H9 (cell line): ENCODE results near the gene PUM1. TPM values are rescaled to one million over a fixed set of nuclear protein-coding genes. Genes with fewer than 3 reads are reported as not detected.

Experiments used
- DNase-seq: peaks from one replicate; pipeline ENCODE4 v3.0.0-alpha.2; 2017
- H2AFZ ChIP-seq: one replicate; pipeline ENCODE4 v1.6.1; 2013; ENCODE audit warnings: mild to moderate bottlenecking, low read length, control low read depth, moderate library complexity
- H2AK5ac ChIP-seq: 2 replicates; pipeline ENCODE4 v1.6.1; 2013; ENCODE audit warnings: low read length, control low read depth, mixed read lengths; ENCODE audit not compliant: insufficient read length
- H2BK120ac ChIP-seq: one replicate; pipeline ENCODE4 v1.6.1; 2013; ENCODE audit warnings: low read depth, mild to moderate bottlenecking, low read length, control low read depth, inconsistent platforms; ENCODE audit not compliant: poor library complexity, severe bottlenecking
- H2BK12ac ChIP-seq: 2 replicates; pipeline ENCODE4 v1.6.1; 2013; ENCODE audit warnings: low read length, control low read depth, mixed read lengths, low read depth; ENCODE audit not compliant: insufficient read length
- H2BK15ac ChIP-seq: 2 replicates; pipeline ENCODE4 v1.6.1; 2013; ENCODE audit warnings: low read depth, low read length, control low read depth
- H2BK20ac ChIP-seq: one replicate; pipeline ENCODE4 v1.6.1; 2013; ENCODE audit warnings: low read depth, mild to moderate bottlenecking, low read length, control low read depth, inconsistent platforms; ENCODE audit not compliant: poor library complexity, severe bottlenecking
- H2BK5ac ChIP-seq: 2 replicates; pipeline ENCODE4 v1.6.1; 2013; ENCODE audit warnings: low read length, control low read depth, mixed read lengths; ENCODE audit not compliant: insufficient read length
- H3K14ac ChIP-seq: 2 replicates; pipeline ENCODE4 v1.6.1; 2013; ENCODE audit warnings: low read length, control low read depth; ENCODE audit not compliant: insufficient read depth
- H3K18ac ChIP-seq: 2 replicates; pipeline ENCODE4 v1.6.1; 2013; ENCODE audit warnings: low read depth, mild to moderate bottlenecking, mixed read lengths, low read length, control low read depth; ENCODE audit not compliant: insufficient read length
- H3K23ac ChIP-seq: 2 replicates; pipeline ENCODE4 v1.6.1; 2013; ENCODE audit warnings: low read length, control low read depth, mixed read lengths, low read depth; ENCODE audit not compliant: insufficient read length
- H3K23me2 ChIP-seq: 2 replicates; pipeline ENCODE4 v1.6.1; 2013; ENCODE audit warnings: low read depth, mild to moderate bottlenecking, mixed read lengths, low read length, control low read depth; ENCODE audit not compliant: insufficient read length, poor library complexity, severe bottlenecking
- H3K27ac ChIP-seq: 2 replicates; pipeline ENCODE4 v1.5.1; 2013; ENCODE audit warnings: low read length, control low read depth, mixed read lengths, low read depth; ENCODE audit not compliant: insufficient read length
- H3K27me3 ChIP-seq: 2 replicates; pipeline ENCODE4 v1.6.1; 2013; ENCODE audit warnings: low read length, control low read depth, inconsistent platforms; ENCODE audit not compliant: insufficient read depth
- H3K4ac ChIP-seq: 2 replicates; pipeline ENCODE4 v1.6.1; 2013; ENCODE audit warnings: low read depth, mild to moderate bottlenecking, control low read depth, inconsistent platforms, low read length, moderate library complexity
- H3K4me1 ChIP-seq: 2 replicates; pipeline ENCODE4 v1.6.1; 2013; ENCODE audit warnings: low read length, control low read depth, inconsistent platforms; ENCODE audit not compliant: insufficient read depth
- H3K4me2 ChIP-seq: 2 replicates; pipeline ENCODE4 v1.6.1; 2013; ENCODE audit warnings: low read length, control low read depth, mixed read lengths; ENCODE audit not compliant: insufficient read length, insufficient read depth
- H3K56ac ChIP-seq: 2 replicates; pipeline ENCODE4 v1.6.1; 2013; ENCODE audit warnings: low read depth, mild to moderate bottlenecking, mixed read lengths, low read length, control low read depth; ENCODE audit not compliant: insufficient read length
- H3K79me1 ChIP-seq: 2 replicates; pipeline ENCODE4 v1.6.1; 2013; ENCODE audit warnings: low read depth, mild to moderate bottlenecking, moderate library complexity, low read length, control low read depth, inconsistent platforms; ENCODE audit not compliant: insufficient read depth, poor library complexity, severe bottlenecking
- H3K79me2 ChIP-seq: 2 replicates; pipeline ENCODE4 v1.6.1; 2013; ENCODE audit warnings: low read length, control low read depth, inconsistent platforms; ENCODE audit not compliant: insufficient read depth
- H3K9ac ChIP-seq: 2 replicates; pipeline ENCODE4 v1.6.1; 2013; ENCODE audit warnings: low read length, control low read depth, mixed read lengths; ENCODE audit not compliant: insufficient read length; ENCODE audit errors: extremely low read depth
- H3K9me3 ChIP-seq: one replicate; pipeline ENCODE4 v1.6.1; 2013; ENCODE audit warnings: low read depth, low read length, inconsistent platforms; ENCODE audit not compliant: control insufficient read depth
- H3T11ph ChIP-seq: one replicate; pipeline ENCODE4 v1.6.1; 2013; ENCODE audit warnings: mild to moderate bottlenecking, low read length, control low read depth, inconsistent platforms
- H4K20me1 ChIP-seq: one replicate; pipeline ENCODE4 v1.6.1; 2013; ENCODE audit not compliant: control insufficient read depth, insufficient read length, insufficient read depth
- H4K5ac ChIP-seq: 2 replicates; pipeline ENCODE4 v1.6.1; 2013; ENCODE audit warnings: low read depth, mild to moderate bottlenecking, mixed read lengths, low read length, control low read depth; ENCODE audit not compliant: insufficient read length
- H4K8ac ChIP-seq: replicated peaks from 2 replicates; pipeline ENCODE4 v1.6.1; 2013; ENCODE audit warnings: low read length, control low read depth, mixed read lengths, low read depth; ENCODE audit not compliant: insufficient read length
- H4K91ac ChIP-seq: 2 replicates; pipeline ENCODE4 v1.6.1; 2013; ENCODE audit warnings: low read depth, mild to moderate bottlenecking, moderate library complexity, mixed read lengths, low read length, control low read depth; ENCODE audit not compliant: insufficient read length
- H3K27ac Mint-ChIP-seq, 3 experiments: 2 replicates in 2 of 3; 3 replicates in 1 of 3; pipeline ENCODE4 v1.8.0; 2020 to 2021; ENCODE audit warnings: mixed read lengths in 3 of 3, mild to moderate bottlenecking in 1 of 3, moderate library complexity in 1 of 3
- H3K27me3 Mint-ChIP-seq: 2 replicates; pipeline ENCODE4 v1.8.0; 2021; ENCODE audit warnings: low read depth, mild to moderate bottlenecking, moderate library complexity, mixed read lengths
- H3K36me3 Mint-ChIP-seq, 3 experiments: 2 replicates in 2 of 3; 3 replicates in 1 of 3; pipeline ENCODE4 v1.8.0; 2020 to 2021; ENCODE audit warnings: low read depth in 3 of 3, mixed read lengths in 3 of 3; ENCODE audit not compliant: insufficient read depth in 1 of 3
- H3K4me1 Mint-ChIP-seq, 2 experiments: 2 replicates each; pipeline ENCODE4 v1.8.0; 2020; ENCODE audit warnings: mixed read lengths in 2 of 2
- H3K4me3 Mint-ChIP-seq, 2 experiments: 2 replicates in 1 of 2; 3 replicates in 1 of 2; pipeline ENCODE4 v1.8.0; 2020 to 2021; ENCODE audit warnings: mild to moderate bottlenecking in 2 of 2, mixed read lengths in 2 of 2, moderate library complexity in 1 of 2
- H3K9me3 Mint-ChIP-seq, 2 experiments: 2 replicates in 1 of 2; 3 replicates in 1 of 2; pipeline ENCODE4 v1.8.0; 2020; ENCODE audit warnings: mild to moderate bottlenecking in 2 of 2, mixed read lengths in 2 of 2, moderate library complexity in 1 of 2
- CTCF ChIP-seq: fragments of 200-600 bp; sonication (generic); conservative IDR thresholded peaks from 3 replicates; pipeline ENCODE4 v1.8.0; 2021; ENCODE audit warnings: antibody characterized with exemption, mild to moderate bottlenecking
- WGBS: extraction: QIAGEN DNeasy Blood & Tissue Kit; methylation state at CpG from one replicate; pipeline ENCODE4 v1.1.7; 2013; ENCODE audit warnings: missing lambda C conversion rate, low lambda C conversion rate, mixed read lengths; ENCODE audit not compliant: insufficient read length; ENCODE audit errors: extremely low coverage; 5-methylcytosine and 5-hydroxymethylcytosine counted together
- total RNA-seq: library from RNA; stranded (reverse); gene quantifications from 2 replicates; pipeline ENCODE4 v1.2.1, GENCODE V29; 2021

PUM1 gene
- total RNA-seq, 1 experiment from 2014 or later: 164 TPM

GRCh38 chr1:31073044-31073443 is 7.5 kb upstream of the PUM1 start:
- Histone ChIP-seq H3K9ac (no peak overlapping the region), H4K20me1 (no peaks in the 10 kb centered on the region), H3K9me3 (no peaks in the 10 kb centered on the region), H4K91ac (no peak overlapping the region), H3K79me1 (no peaks in the 10 kb centered on the region), H3K23me2 (no peaks in the 10 kb centered on the region), H3K23ac (no peak overlapping the region), H2AFZ (no peak overlapping the region), H3K18ac (no peak overlapping the region), H2BK20ac (no peak overlapping the region), H3K4me2 (no peak overlapping the region), H3K4ac (no peak overlapping the region), H3K79me2 (no peaks in the 10 kb centered on the region; the same call in 1 of the 2 replicates), H3K56ac (no peak overlapping the region), H4K8ac (no peak overlapping the region), H4K5ac (no peak overlapping the region), H3T11ph (no peak overlapping the region), H3K27ac (no peak overlapping the region), H3K14ac (no peak overlapping the region), H2BK5ac (no peak overlapping the region), H2BK15ac (no peak overlapping the region), H2BK12ac (no peak overlapping the region), H2AK5ac (no peak overlapping the region), H3K4me1 (no peaks in the 10 kb centered on the region), H3K27me3 (no peaks in the 10 kb centered on the region), H2BK120ac (no peak overlapping the region)
- Mint-ChIP-seq H3K27me3 (no peaks in the 10 kb centered on the region), H3K36me3 (no peaks in the 10 kb centered on the region), H3K4me1 (peaks cover 3 to 10% of the 10 kb centered on the region in 2 experiments), H3K27ac (no peak overlapping the region), H3K4me3 (no peak overlapping the region), H3K9me3 (no peaks in the 10 kb centered on the region)
- DNase-seq: no peak
- WGBS: no CpG with 5 or more reads among the region's 2 CpGs
- no peak for TF ChIP-seq CTCF
